GM18907 (cell line): ENCODE data around the gene MTNR1B.

Experiments
- ATAC-seq: cut with Tn5 transposase; IDR thresholded peaks from one replicate; pipeline ENCODE4 v1.9.1; 2021; ENCODE audit warnings: mild to moderate bottlenecking, moderate library complexity; ENCODE audit not compliant: unreplicated experiment

The MTNR1B gene

DNA sequence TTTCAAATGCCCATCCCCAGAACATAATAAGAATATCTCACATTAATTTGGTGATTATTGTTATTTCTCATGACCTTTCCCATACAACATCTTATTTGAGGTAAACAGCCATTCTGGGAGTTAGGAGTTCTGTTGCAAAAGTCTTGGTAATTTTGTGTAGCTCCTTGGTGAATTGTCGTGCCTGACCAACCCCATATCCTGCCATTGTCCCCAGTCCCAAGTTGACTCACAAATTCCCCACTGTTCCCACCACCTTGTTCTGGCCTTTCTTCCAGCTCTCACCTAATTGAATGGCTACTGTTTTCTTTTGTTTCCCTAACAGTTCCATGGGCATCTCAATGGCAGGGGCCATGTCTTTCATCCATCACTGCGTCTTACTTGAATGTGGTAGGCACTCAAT is 8.0 kb downstream of the MTNR1B start:
- no peak for ATAC-seq

DNA sequence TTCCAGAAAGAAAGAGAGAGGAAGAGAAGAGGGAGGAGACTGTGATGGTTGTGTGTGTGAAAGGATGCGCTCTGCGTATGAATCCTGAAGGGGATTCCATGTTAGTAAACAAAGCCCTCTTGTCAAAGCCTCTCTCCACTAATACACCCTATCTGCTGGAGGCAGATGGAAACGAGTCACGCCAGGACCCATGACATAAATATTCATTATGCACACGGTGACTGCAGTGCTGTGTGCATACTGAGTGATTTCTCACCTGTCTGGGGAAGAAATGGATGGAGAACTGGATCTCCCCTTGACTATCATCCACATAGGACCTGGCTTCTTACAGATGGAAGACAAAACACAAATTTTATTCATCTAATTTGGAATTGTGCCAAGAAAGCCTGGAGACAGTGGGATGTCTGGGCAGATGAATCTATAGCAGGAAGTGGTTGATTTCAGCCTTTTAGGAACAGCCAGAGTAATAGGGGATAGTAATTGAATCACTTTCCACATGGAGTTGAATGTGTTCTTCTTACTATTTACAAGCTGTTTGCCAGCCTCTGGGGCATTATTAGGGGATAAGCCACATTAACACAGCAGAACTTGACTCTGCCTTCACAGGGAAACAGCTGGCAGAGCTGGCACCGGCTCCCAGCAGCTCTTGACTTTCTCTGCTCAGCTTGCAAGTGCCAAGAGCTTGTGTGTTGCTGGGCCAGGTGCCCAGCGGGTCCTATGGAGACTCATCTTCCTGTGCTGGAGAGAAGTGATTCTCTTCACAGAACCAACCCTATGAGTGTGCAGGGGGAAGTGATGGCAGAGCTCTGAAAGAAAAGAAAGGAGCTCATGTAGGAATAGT is 9.0 kb downstream of the MTNR1B start:
- no peak for ATAC-seq

DNA sequence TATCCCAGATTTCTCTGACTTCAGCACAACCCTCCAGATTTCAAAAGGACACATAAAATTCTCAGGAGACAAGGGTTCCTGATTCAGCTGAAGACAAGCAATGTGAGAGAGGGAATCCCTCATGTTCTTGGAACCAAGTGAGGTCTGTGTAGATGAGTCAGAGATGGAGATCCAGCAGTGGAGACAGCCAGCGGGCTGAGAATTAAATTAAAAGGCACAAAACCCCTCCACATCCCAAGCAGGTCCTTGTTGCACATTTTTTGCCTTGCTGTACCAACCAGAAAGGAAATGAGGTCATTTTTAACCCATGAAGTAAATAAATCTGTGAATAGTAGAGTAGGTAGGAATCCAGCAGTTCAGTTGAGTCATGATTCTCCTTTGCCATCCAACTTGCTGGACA is 9.7 kb downstream of the MTNR1B start:
- ATAC-seq: no peak

DNA sequence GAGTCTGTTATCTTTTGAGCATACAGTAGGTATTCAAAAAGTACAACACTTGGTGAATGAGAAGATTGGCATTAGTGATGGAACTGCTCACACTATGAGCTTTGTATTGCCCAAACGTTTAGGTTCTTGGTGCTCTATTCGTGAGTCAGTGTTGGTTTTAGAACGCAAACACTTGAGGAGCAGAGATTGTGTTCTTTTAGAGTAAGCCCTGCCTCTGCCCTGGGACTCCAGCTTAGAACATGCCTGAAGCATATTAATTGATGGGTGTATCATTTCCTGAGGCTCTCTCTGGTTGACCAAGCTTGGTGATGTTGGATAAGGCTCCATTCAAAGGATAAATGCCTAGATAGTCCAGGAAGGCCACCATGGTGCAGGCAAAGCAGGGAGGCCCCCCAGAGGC is 10.9 kb downstream of the MTNR1B start:
- no peak for ATAC-seq

DNA sequence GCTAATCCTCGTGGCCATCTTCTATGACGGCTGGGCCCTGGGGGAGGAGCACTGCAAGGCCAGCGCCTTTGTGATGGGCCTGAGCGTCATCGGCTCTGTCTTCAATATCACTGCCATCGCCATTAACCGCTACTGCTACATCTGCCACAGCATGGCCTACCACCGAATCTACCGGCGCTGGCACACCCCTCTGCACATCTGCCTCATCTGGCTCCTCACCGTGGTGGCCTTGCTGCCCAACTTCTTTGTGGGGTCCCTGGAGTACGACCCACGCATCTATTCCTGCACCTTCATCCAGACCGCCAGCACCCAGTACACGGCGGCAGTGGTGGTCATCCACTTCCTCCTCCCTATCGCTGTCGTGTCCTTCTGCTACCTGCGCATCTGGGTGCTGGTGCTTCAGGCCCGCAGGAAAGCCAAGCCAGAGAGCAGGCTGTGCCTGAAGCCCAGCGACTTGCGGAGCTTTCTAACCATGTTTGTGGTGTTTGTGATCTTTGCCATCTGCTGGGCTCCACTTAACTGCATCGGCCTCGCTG is 12.1 kb downstream of the MTNR1B start:
- no peak for ATAC-seq

DNA sequence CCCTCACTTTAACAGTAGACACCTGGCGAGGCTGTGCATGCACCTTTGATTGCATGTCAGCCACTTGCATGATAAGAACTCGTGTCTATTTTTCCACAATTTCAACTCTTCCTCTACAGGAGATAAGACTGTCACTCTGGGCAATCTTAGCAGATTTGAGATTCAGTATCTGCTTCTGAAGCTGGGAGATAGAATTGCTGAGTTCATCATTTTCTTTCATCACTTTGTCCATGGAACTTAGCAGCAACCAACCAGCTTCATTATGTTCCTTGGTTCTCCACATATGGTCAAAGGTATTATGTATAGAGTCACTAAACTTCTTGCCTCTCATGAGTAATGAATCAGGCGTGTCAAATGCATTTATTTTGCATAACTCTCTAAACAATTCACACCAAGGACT is 17.1 kb downstream of the MTNR1B start:
- ATAC-seq: no peak

DNA sequence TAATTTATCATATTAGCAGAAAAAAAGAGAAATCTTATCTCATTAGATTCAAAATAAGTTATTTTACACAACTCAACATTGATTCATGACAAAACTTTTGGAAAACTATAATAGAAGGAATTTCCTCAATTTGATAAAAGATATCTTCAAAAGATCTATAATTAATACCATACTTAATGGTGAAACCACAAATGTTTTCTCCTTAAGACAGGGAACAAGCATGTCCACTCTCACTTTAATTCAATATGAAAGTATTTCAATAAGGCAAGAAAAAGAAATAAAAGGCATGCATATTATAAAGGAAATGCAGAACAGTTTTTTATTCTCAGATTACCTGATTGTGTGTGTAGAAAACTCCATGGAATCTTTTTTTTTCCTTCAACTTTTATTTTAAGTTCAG is 23.6 kb downstream of the MTNR1B start:
- no peak for ATAC-seq

DNA sequence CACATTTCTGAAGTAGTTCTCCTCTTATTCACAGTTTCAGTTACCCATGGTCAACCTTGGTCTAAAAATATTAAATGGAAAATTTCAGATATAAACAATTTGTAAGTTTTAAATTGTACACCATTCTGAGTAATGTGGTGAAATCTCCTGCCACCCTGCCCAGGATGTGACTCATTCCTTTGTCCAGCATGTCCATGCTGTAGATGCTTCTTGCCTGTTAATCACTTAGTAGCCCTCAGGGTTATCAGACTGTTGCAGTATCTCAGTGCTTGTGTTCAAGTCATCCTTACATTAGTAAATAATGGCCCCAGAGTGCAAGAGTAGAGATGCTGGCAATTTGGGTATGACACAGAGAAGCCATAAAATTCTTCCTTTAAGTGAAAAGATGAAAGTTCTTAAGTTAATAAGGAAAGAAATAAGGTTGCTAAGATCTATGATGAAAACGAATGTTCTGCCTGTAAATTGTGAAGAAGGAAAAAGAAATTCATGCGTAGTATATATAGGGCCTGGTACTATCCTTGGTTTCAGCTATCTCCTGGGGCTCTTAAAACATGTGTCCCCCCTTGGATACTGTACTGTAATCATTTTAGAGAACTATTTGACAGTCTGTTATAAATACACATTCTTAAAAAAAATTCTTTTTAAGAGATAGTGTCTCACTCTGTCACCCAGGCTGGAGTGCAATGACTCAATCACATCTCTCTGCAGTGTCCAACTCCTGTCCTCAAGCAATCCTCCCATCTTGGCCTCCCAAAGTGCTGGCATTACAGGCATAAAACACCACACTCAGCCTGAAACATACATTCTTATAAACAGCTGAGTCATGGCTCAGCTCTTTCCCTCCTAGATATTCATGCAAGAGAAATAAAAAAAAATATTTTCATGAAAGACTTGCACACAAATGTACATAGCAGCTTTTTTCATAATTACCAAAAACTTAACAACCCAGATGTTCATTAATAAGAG is 31.3 kb downstream of the MTNR1B start:
- no peak for ATAC-seq

DNA sequence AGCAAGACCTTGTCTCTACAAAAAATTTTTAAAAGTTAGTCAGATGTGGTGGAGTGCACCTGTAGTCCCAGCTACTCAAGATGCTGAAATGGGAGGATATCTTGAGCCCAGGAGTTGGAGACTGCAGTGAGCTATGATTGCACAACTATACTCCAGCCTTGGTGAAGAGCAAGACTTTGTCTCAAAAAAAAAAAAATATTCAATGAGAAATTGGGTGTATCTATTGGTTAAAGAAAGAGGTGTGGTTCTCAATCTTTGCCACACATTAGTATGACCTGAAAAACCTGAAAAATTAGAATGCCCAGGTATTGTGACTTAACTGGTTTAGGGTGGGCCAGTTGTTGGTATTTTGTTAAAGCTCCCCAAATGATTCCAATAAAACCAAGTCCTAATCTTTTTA is 32.4 kb downstream of the MTNR1B start:
- ATAC-seq: no peak

DNA sequence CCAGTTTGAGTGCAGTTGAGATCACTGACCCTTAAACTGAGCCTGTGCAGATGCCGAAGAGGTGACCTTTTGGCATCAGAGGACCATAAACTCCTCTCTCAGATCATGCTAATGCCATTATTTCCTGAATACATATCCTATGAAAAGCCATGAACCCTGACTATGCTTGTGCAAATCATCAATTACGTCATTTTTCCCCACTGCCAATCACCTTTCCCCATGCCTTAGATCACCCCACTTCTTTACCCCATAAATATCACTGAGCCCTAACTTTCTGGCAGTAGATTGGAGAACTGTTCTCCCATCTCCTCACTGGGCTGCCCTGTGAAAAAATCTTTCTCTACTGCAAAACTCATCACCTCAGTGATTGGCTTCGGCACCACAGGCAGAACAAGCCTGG is 32.9 kb downstream of the MTNR1B start:
- ATAC-seq: no peak

DNA sequence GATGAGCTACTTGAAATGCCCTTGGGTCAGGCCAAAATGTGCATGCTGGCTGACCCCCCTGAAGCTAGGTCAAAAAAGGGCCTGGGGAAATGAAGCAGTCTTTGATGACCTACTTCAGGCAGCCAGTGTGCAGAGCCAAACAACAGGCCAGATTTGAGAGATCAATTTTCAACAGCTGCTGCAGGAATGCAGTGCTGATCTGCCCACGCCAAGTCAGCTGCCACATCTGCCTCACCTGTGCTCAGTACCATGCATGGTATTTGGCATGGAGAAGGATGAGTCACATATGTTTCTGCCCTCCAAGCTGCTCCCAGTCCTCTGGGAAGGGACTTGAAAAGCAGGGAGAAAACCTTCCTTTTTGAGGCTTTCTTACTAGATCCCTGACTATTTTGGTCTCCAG is 35.8 kb downstream of the MTNR1B start:
- no peak for ATAC-seq

DNA sequence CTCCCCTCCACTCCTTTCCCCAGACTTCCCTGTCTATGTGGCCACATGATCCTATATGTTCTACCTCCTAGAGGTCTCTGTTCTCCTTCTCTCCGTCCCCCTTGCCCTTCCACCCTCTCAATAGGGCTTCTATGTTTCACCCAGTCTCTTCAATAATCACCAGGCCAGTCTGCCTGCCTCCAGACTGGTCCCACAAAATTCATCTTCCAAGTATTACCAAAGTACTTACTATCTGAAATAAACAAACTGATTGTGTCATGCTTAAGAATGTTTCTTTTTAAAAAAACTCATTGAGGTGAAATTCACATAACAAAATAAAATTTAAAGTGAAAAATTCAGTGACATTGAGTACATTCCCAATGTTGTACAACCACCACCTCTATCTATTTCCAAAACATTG is 44.2 kb downstream of the MTNR1B start:
- no peak for ATAC-seq

DNA sequence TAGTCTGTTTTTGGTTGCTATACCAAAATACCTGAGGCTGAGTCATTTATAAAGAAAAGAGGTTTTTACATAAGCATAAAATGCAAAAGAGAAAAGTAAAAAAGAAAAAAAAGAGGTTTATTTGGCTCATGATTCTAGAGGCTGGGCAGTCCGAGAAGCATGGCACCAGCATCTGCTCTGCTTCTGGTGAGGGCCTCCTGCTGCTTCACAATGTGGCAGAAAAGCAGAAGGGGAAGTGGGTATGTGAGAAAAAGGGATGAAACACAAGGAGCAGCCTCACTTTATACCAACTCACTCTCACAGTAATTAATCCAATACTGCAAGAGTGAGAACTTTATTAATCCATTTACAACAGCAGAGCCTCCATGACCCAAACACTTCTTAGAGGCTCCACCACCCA is 47.1 kb downstream of the MTNR1B start:
- no peak for ATAC-seq

DNA sequence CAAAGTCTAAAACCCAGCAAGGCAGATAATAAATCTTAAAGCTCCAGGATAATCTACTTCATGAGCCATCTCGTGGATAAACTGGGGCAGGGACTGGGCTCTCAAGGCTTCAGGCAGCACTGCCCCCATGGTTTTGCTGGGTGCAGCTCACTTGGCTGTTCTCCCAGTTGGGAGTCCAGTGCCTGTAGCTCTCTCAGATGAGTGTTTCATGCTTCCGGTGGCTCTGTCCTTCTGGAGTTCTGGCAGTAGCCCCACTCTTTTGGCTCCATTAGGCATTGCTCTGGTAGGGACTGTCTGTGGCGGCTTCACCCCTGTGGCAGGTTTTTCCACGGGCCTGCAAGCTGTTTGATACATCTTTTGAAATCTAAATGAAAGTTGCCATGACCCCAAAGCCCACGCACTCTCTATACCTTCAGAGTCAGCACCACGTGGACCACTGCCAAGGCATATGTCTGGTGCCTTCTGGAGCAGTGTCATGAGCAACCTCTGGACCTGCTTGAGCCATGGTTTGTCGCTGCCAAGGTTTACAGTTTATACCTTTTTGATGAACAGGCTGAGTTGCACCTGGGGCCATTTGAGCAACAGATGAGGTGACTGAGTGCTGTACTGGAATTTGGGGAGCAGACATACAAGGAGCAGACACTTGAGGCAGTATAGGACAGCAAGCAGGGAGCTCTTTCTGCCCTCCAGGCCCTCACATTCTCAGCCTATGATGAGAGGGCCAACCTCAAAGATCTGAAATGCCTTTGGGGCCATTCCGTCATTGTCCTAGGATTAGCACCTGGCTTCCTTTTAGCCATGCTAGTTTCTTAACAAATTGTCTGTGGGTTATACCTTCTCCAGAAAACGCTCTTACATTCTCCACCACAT is 48.6 kb downstream of the MTNR1B start:
- no peak for ATAC-seq

DNA sequence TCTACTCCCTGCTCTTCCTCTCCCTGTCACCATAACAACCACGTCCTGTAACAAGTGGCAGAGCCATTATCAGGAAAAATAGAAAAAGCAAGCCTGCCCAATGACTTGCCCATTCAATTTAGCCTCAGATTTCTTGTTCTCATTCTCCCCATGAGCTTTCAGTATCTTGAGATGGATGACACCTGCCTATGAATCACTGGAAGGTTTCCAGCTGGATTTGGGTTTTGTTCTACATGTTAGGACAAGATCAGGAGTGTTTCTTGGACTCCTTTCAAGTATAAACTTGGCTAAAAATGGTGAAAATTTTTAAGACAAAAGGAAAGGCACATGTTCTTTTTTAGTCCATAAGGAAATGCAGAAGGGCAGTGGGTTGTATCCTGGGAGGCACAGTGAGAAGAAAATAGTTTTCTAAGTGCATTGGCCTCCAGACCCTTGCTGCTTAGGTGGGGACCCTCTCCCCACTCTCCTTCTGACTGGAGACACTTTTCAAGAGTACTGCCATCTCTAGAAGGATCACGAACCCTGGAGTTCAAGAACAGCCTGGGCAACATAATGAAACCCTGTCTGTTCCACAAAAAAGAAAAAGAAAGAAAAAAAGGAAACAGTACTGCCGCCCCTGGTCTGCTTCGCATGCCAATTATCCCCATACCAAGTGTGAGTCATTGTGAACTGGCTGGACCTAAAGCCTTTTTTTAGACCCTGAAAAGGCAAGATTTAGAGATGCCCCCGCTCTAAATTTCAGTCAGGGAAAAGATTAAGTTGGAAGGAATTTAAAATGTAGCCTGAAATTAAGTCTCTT is 51.0 kb downstream of the MTNR1B start:
- ATAC-seq: no peak

DNA sequence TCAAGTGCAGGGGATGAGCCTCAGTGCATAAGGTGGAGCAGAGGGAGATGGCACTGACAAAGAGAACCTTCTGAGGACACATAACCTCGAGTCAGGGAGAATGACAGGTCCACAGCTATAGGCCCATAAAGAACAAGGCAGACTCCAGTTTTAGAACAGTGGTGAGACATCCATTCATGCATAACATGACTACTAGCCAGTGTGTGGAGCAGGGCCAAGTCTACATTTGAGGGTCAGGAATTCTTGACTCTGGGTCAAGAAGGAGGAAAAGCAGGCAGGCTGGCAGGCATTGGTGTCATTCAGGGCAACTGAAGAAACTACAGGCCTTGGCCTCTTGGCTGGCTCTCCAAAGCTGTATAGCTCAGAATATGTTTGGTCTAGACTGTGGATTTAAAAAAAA is 54.9 kb downstream of the MTNR1B start:
- no peak for ATAC-seq

DNA sequence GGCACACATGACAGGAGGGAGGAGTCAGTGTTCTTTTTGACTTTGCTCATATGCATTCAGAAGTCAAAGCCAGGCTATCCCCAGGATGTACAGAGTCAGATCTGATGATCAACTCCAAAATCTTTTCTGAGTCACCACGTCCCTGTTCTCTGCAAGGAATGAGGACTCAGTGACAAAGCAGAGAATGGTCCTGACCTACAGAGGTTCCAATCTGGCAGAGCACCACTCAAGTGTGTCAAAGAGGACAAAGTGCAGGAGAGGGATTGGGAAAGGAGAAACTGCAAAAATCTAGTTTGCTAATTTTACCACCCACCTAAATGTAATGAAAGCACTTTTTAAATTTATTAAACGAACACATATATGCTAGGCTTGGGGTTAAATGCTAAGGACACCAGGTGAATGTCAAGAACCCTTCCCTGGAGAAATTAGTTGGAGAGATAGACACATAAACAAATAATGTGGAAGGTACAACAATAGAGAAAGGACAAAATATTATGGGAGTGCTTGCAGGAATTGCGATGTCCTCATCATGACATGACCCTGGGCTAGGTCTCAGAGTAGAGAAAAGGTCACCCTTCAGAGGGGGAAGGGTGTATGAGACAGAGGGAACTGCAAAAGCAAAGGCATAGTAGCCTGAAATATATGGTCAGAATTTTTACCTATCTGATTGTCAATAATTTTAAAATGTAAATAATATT is 56.3 kb downstream of the MTNR1B start:
- ATAC-seq: no peak

DNA sequence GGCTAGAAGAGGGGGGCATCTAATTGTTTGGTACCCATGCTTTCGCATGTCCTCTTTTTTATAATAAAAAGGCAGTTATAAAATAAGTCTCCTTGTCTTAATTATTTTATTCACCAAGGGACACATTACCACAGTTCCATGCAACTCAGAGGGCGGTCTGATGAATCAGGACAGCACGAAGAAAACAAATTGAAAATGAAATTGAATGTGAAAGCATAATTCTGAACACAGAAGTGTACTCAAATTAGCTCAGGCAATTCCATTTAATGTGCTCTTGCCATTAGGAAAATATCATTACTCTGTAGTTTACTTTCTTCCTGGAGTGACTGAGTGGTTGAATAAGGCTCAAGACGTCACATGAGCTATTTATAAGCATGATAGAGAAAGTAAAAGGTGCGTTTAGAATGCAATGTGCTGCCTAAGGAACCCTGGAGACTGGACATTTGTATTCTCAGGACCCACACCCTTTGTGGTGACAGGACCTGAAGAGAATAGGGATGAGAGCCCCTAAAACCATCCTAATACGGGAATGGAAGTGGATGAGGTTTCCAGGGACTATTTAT is 59.6 kb downstream of the MTNR1B start:
- no peak for ATAC-seq

DNA sequence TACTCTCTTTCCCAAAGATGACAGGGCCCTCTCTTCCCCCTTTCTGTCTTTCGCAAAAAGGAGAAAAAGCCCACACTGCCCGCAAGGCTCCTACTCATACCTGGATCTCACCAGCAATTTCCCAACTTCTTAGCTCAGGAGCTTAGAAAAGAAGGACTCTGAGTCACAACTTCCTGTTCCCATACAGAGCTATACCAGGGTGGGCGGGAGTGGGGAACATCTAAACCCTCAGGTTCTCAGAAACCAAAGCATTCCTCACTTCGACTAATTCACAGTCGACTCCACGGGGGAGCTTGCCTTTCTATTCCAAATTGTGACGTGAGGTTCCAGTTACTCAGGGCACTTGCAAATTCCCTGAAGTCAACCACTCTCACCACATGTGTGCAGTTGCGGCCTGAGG is 61.9 kb downstream of the MTNR1B start:
- no peak for ATAC-seq
